GM12872 (cell line): ENCODE data around the gene MRPL16.

Source experiments
- CTCF ChIP-seq: IDR thresholded peaks from 3 replicates; pipeline ENCODE4 v1.5.1; 2011; ENCODE audit warnings: low read depth, mild to moderate bottlenecking, low read length, moderate library complexity; ENCODE audit not compliant: insufficient read depth

The MRPL16 gene

GRCh38 chr11:59818572-59818971, 8.0 kb upstream of the MRPL16 start:
- no peak for TF ChIP-seq CTCF

- no peak for TF ChIP-seq CTCF
Measured at GRCh38 chr11:59815754-59816153, 5.2 kb upstream of the MRPL16 start.

- no peak for TF ChIP-seq CTCF
Measured at GRCh38 chr11:59814021-59814420, 3.4 kb upstream of the MRPL16 start.

GRCh38 chr11:59813364-59813763, 2.8 kb upstream of the MRPL16 start:
- no peak for TF ChIP-seq CTCF

- no peak for TF ChIP-seq CTCF
Measured at GRCh38 chr11:59812220-59812619, 1.6 kb upstream of the MRPL16 start.

- TF ChIP-seq CTCF, result no peak
Measured at GRCh38 chr11:59810911-59811259, 307 bp upstream of the MRPL16 start.

- TF ChIP-seq CTCF, result no peak
Measured at GRCh38 chr11:59807047-59807610, 3.4 kb downstream of the MRPL16 start.

GRCh38 chr11:59804061-59804460, 6.5 kb downstream of the MRPL16 start:
- TF ChIP-seq CTCF, result no peak
